HTR-8/SVneo (cell line): Measurements from ENCODE around the gene CPAMD8.

Source experiments
- DNase-seq: peaks from one replicate; pipeline ENCODE4 v3.0.0; 2011; ENCODE audit warnings: low spot score, mixed read lengths; ENCODE audit not compliant: insufficient read length
- FAIRE-seq: peaks from 2 replicates; lab custom pipeline; 2011; peaks lifted over from hg19 to GRCh38; lab: Jason Lieb, UNC

CPAMD8 gene

DNA sequence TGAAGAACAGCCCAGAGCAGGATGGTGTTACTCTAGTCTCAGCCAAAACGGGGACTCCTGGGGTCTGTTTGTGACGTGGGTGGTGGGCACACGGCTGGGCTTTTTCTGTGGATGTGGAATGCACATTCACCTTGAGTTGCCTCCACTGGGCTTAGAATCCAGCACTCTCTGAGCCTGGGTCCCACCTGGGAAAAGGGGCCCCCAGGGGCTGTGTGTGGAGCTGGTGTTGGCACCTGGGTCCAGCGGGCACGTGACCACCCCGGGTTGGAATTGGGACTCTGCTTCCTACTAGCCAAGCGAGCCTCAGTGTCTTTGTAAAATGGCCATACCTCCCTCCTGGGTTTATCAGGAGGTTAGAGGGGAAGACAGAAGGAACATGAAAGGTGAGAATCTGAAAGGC lies 167.0 kb downstream of the CPAMD8 start:
- FAIRE-seq = no peak

GRCh38 chr19:16856091-16856490 lies 170.5 kb downstream of the CPAMD8 start:
- DNase-seq (no peak), FAIRE-seq (no peak)

More for the DNA sequence above, 167.0 kb downstream of the CPAMD8 start:
- no peak for DNase-seq

DNA sequence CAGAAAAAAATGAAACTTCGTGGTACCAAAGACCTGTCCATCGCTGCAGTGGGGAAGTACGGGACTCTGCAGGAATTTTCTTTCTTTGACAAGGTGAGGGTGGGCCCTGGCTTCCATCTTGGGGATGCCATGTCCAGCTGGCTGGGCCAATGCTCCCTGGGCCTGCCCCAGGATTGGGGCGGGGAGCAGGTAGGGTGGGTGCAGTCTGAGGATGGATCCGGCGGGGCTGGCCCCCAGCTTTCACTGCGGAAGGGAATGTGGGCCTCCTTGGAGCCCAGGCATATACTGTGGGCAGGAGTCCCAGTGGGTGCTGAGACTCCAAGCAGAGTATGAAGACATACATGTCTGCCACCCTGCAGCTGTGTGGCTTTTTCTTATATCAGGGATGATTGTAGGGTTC lies 173.5 kb downstream of the CPAMD8 start:
- FAIRE-seq (no peak), DNase-seq (no peak)

DNA sequence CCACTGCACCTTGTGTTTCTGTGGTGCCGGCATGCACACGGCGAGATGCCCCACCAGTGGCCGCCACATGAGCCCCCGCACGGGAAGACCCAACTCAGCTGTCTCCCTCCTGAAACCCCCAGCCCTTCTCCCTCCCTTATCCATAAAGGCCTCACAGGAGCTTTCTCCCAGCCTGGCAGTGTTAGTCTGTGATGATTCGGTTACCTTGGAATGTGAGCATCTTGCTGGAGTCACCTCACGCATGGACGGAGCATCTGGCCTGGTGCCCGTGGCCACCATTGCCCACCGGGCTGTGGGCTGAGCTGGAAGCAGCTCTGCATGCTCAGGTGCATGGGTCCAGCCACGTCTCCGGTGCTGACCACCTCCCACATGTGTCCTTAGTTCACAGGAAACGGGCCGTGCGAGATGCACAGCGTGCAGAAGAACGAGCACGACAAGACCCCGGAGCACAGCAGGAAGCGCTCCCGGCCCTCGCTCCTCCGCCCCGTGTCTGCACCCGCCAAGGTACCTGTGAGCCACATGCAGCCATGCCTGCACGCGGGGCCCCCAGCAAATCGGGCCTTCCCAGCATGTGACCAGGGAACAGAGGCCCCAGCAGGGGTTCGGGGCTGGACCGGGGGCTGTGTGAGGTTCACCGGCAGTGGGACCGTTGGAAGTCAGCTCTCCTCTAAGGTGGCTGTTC lies 175.4 kb downstream of the CPAMD8 start:
- DNase-seq (peak; percentile 28), FAIRE-seq (peak; percentile 57)

GRCh38 chr19:16850133-16850532 lies 176.5 kb downstream of the CPAMD8 start:
- DNase-seq = no peak
- no peak for FAIRE-seq

- no peak for FAIRE-seq
Observed at GRCh38 chr19:16849168-16849567, 177.4 kb downstream of the CPAMD8 start.

GRCh38 chr19:16847430-16847829 lies 179.2 kb downstream of the CPAMD8 start:
- no peak for FAIRE-seq
- no peak for DNase-seq

More at GRCh38 chr19:16849168-16849567, 177.4 kb downstream of the CPAMD8 start:
- no peak for DNase-seq

GRCh38 chr19:16846901-16847300 lies 179.7 kb downstream of the CPAMD8 start:
- no peak for FAIRE-seq

More at GRCh38 chr19:16846901-16847300, 179.7 kb downstream of the CPAMD8 start:
- DNase-seq = no peak
